ENCODE data around the gene UPF2.

UPF2 gene

GRCh38 chr10:11958956-11959355, 83.7 kb downstream of the UPF2 start:
- no peak for DNase-seq (ENCODE audit: low spot score)

DNA sequence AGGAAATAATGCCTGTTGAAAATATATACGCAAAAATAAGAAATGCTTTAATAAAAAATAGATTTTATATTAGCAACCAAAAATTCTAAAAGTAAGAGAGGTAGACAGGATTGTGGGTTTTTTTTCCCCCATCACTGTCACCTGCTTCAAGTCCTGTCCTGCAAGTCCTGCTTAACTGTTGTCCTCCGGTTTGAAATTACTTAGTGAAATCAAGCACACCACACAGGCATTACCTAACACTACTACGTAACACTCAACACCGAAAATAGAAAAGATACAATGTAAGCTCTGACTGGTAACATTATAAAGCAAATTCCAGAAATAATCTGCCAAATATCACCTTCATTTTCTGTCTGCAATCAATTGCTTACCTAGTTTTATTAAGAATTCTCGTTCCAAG, 90.9 kb downstream of the UPF2 start:
- DNase-seq (ENCODE audit: low spot score): no peak

GRCh38 chr10:11950325-11951018, 92.1 kb downstream of the UPF2 start:
- no peak for DNase-seq (ENCODE audit: low spot score)

DNA sequence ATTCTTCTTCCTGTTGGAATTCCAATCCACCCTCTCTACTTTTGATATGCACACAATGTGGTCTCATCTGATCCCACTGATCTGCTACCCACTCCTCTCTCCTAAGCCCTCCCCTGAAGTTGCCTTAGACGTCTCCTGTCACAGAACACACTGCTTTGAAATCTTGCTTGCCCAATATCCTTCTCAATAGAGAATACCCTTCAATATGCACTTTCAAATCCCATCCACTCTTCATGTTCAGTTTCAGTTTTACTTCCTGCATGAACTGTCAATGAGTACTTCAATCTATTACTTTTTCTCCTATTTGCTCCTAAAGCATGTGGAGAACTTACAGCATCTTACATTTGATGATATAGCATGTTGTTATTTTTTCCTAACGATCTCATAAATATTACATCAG, 93.5 kb downstream of the UPF2 start:
- DNase-seq (ENCODE audit: low spot score): no peak

DNA sequence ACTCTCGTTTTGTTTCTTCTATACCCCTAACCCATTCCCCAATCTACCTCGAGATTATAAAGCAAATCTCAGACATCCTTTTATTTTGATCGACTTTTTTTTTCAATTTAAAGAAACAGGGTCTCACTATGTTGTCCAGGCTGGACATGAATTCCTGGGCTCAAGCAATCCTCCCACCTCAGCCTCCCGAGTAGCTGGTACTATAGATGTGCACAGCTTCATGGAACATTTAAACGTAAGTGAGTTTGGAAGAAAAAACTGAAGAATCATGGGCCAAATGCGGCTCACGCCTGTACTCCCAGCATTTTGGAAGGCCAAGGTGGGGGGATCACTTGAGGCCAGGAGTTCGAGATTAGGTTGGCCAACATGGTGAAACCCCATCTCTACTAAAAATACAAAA, 96.0 kb downstream of the UPF2 start:
- DNase-seq (ENCODE audit: low spot score): no peak

DNA sequence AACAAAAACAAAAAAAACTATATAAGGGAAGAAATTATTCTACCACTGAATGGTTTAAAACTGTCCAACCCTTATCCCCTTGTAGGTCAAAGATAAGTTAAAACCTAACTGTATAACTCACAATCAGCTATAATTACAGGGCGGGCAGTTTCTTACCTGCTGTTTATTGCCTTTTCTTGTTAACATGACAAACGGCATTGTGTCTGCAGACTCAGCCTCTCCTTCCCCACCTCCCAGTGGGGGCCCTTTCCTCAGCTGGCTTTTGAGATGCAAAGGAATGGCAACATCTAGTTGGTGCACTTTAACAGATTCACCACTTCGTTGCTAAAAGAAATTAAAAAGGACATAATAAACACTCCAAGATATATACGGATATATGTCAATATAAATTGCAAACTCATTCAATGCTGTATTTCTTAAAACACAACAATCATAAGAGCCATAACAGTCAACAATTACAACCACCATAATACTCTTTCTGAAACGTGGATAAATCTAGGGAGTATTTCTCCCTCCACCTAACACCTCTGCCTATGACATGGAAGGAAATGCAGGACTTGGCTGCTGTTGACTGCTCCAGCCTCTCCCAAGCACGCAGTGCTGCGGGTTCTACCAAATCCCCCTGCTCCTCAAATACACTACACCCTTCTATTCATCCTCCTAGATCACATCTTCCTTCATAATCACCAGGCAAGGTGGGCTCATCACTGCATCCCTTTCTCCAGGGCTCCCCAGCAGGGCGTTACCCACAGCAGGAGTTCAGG, 106.0 kb downstream of the UPF2 start:
- DNase-seq (ENCODE audit: low spot score): peak; percentile 63

DNA sequence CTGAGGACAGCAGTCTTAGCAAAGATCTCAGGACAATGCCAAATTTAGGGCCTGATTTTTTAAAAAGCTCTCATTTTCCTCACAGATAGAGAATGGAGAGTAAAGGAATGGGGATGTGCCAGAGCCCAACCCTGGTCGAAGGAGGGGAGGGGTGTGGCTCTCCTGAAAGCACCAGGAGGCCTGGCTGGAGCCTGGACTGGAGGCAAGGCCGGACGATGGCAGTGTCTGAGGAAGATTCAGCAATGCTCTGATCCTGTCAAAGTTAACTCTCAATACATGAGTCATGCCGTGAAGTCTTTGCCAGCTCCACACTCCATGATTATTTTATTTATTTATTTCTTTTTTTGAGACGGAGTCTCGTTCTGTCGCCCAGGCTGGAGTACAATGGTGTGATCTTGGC, 108.3 kb downstream of the UPF2 start:
- peak; percentile 52 for DNase-seq (ENCODE audit: low spot score)

GRCh38 chr10:11933577-11934223, 108.9 kb downstream of the UPF2 start:
- DNase-seq (ENCODE audit: low spot score): no peak

DNA sequence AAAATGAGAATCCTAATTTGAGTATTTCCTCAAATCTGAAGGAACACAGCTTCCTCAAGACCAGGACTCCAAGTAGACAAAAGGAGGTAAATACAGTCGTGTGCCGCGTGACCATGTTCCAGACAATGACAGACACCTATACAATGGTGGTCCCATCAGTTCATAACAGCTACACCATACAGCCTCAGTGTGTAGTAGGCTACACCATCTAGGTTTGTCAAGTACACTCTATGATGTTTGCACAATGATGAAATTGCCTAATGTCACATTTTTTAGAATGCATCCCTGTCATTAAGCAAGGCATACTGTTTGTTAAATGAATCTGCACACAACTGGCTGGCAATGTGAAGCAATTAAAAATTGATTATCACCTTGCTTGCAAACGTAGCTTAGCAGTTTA, 111.6 kb downstream of the UPF2 start:
- no peak for DNase-seq (ENCODE audit: low spot score)

DNA sequence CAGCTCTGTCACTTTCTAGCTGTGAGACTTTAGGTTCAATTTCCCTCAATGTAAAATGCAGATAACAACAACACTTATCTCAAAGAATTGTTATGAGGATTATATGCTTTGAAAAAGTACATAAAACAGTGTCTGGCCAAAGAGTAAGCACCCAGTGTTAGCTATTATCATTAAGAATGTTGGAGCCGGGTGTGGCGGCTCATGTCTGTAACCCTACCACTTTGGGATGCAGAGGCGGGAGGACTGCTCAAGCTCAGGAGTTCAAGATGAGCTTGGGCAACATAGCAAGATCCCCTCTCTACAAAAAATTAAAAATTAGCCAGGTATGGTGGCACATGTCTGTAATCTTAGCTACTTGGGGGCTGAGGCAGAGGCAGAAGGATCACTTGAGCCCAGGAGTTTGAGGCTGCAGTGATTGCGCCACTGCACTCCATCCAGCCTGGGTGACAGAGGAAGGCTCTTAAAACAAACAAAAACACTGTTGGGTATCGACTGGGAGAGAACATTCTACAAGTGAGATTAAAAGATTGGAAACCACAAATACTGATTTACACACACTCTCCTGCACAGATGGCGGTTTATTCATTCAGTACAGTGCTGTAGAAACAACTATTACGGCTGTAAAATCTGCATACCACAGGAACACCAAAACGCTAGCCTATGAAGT, 112.2 kb downstream of the UPF2 start:
- DNase-seq (ENCODE audit: low spot score): no peak

DNA sequence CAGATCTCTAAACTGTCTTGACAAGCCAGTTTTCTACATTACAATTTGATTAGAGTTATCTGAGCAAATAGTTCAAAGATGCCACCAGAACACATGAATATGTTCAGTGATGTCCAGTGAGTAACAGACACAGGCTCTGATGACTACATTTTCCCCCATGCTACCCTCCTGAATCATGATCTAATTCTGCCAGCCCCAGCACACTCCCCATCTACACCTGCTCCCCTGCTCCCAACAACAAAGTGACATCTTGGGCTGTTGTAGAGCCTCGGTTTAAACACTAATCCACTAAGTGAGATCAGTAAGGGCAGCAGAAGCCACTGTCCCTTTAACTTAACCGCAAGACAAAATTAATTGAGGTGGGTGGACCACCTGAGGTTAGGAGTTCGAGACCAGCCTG, 114.9 kb downstream of the UPF2 start:
- DNase-seq (ENCODE audit: low spot score): no peak

GRCh38 chr10:11921800-11922392, 120.7 kb downstream of the UPF2 start:
- no peak for DNase-seq (ENCODE audit: low spot score)

- no peak for DNase-seq (ENCODE audit: low spot score)
Measured at GRCh38 chr10:11919271-11919670, 123.3 kb downstream of the UPF2 start.

DNA sequence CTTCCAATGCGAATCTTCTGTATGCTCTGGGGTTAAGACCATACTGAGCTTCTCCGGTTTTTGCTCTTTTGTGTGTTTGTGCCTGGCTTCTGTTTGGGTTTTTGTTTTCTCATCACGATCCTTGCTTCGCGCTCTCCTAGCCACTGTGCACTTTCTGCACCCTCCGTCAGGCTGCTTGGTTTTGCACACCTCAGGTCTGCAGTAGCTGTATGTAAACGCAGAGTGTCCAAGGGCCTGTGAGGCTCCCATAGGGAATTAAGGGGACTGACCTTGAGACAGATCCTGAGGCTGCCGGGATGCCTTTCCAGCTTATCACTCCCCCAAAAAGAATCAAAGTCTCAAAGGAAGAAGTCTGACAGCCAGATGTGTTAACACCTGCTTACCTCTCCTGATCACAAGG, 124.2 kb downstream of the UPF2 start:
- no peak for DNase-seq (ENCODE audit: low spot score)

DNA sequence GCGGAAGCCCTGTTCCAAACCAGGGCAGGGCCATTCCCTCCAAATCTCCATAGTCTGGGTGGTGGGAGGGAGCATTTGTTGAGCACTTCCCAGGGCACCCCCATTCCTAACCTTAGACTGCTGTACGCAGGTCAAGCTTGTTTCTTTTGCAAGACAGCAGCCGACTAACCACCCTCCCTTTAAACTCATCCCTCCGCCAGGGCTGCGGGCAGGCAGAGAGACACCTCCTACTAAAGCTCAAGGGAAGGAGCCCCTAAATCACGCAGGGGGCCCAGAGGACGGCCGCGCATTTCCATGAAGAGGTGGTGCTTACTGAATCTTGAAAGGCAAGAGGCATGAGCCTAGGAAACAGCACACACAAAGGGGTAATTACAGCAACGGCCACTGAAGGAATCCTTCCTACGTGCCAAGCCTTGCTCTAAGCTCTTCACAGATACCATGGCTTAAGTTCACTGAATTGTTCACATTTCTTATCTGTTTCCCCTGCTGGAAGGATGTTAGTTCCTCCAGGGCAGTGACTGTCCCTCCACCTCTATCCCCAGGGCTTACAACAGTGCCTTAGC, 129.4 kb downstream of the UPF2 start:
- no peak for DNase-seq (ENCODE audit: low spot score)

DNA sequence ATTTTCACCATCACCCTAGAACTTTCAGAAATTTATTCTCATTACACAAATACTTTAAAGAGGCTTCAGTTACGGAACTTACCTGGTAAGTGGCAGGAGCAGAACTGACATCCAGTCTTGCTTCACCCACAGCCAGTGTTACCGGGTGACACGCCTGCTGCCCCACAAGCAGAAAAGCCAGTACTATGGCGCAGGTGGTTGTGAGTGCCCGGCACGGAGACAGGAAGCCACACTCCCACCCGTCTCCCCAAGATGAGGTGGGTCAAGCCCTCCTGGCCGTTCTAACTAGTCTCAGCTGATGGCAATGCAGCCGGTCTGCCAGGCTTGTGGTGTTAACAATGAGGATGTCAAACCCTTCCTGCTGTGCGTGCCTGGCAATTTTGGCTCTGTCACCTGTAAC, 132.5 kb downstream of the UPF2 start:
- no peak for DNase-seq (ENCODE audit: low spot score)

DNA sequence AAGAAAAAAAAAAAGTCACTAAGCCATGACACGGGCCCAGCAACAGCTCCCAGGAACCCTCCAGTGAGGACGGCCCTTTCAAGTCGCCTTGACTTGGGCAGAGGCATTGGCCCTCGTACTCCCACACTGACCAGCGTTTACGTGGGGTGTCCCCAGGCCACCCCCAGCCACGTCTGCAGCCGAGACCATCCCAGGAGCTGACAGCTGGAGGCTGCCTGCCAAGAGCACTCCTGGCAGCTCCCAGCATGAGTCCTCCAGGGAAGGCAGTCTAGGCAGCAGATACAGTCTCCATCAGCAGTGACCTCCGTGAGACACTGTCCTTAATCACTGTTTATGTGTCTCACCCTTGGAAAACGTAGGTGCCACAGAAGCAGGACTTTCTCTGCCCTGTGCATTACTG, 133.0 kb downstream of the UPF2 start:
- DNase-seq (ENCODE audit: low spot score): no peak

GRCh38 chr10:11908991-11909390, 133.6 kb downstream of the UPF2 start:
- DNase-seq (ENCODE audit: low spot score): no peak

GRCh38 chr10:11908536-11908935, 134.1 kb downstream of the UPF2 start:
- DNase-seq (ENCODE audit: low spot score): no peak

GRCh38 chr10:11907914-11908313, 134.7 kb downstream of the UPF2 start:
- no peak for DNase-seq (ENCODE audit: low spot score)

DNA sequence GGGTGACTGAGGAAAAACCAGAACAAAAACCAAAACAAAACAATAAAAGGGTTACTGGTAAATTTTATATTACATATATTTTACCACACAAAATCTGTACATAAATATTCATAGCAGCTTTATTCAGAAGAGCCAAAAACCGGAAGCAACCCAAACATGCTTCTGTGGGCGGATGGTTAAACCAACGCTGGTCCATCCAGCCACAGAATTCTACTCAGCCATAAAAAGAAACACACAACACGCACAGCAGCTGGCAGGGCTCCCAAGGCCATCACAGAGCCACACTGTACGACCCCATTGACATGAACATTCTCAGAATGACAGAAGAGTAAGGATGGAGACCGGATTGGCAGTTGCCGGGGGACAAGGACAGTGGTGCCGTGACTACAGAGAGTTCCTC, 135.9 kb downstream of the UPF2 start:
- no peak for DNase-seq (ENCODE audit: low spot score)

- DNase-seq (ENCODE audit: low spot score): no peak
Measured at GRCh38 chr10:11902646-11903045, 140.0 kb downstream of the UPF2 start.

Data from iPS-NIHi11 (cell line).